ENCODE results near the gene SP110.
A peak's percentile ranks its signal among the peaks of the same experiment; 100 is the strongest.
"Not testable (repeated sequence)": the region's sequence is repeated elsewhere in the genome, so short reads cannot be mapped to it uniquely, and the experiment has no call there.

SP110 gene

GRCh38 chr2:230234845-230235244 is 15.1 kb upstream of the SP110 start:
- no peak for ATAC-seq (ENCODE audit: low read depth)
- no peak for DNase-seq (ENCODE audit: low spot score in 2 of 2)
- Mint-ChIP-seq H3K36me3 (peaks cover 40% of the 10 kb centered on the region), H3K27me3 (no peaks in the 10 kb centered on the region), H3K4me3 (peak overlapping the region; percentile 24), H3K9me3 (peaks cover 4% of the 10 kb centered on the region), H3K4me1 (peaks cover 31% of the 10 kb centered on the region), H3K27ac (peak overlapping the region; percentile 81)

DNA sequence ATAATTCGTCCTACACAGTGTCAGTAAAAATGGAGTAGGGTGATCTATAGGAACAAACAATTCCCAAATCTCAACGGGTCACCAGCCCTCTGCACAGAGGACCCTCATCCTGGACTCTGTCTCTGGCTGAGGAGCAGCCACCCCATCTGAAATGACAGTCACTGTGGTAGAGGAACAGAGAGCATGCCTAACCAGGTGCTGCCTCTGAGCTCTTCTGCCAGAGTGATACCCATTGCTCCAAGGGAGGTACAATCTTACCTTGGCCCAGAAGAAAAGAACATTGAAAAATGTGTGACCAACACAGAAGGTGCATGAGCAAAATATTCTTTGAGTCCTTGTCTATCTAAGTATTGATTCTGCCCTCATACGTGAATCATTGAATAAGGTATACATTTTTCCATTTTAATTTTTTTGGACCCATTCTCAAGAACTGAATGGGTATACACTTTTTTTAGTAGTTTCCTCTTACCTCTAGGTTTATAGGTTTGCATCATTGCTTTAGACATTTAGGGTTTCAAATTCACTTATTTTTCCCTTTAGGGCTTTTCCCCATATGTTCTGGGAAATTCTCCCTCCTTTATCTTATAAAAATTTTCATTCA is 14.4 kb upstream of the SP110 start:
- peak overlapping the region; percentile 46 for H3K4me3 Mint-ChIP-seq

GRCh38 chr2:230231251-230231650 is 11.5 kb upstream of the SP110 start:
- H3K36me3 Mint-ChIP-seq, result peaks cover 26% of the 10 kb centered on the region
- no peaks in the 10 kb centered on the region for H3K27me3 Mint-ChIP-seq
- ATAC-seq (ENCODE audit: low read depth), result no peak
- H3K4me1 Mint-ChIP-seq, result peaks cover 36% of the 10 kb centered on the region
- peak overlapping the region; percentile 54 for H3K27ac Mint-ChIP-seq
- H3K4me3 Mint-ChIP-seq, result peak overlapping the region; percentile 72
- H3K9me3 Mint-ChIP-seq, result peaks cover 5% of the 10 kb centered on the region
- DNase-seq (ENCODE audit: low spot score in 2 of 2), result no peak

More for the DNA sequence above, 14.4 kb upstream of the SP110 start:
- peak; percentile 89 for ATAC-seq (ENCODE audit: low read depth)
- peaks cover 31% of the 10 kb centered on the region for H3K4me1 Mint-ChIP-seq
- H3K27ac Mint-ChIP-seq, result peak overlapping the region; percentile 75
- no peak for DNase-seq (ENCODE audit: low spot score in 2 of 2)
- no peaks in the 10 kb centered on the region for H3K27me3 Mint-ChIP-seq
- H3K9me3 Mint-ChIP-seq, result peaks cover 5% of the 10 kb centered on the region
- peaks cover 39% of the 10 kb centered on the region for H3K36me3 Mint-ChIP-seq

GRCh38 chr2:230230496-230231200 is 10.9 kb upstream of the SP110 start:
- DNase-seq (ENCODE audit: low spot score in 2 of 2) (no peak), ATAC-seq (ENCODE audit: low read depth) (no peak)
- Mint-ChIP-seq H3K9me3 (peaks cover 5% of the 10 kb centered on the region), H3K36me3 (peaks cover 25% of the 10 kb centered on the region), H3K27ac (peak overlapping the region; percentile 69), H3K4me3 (peak overlapping the region; percentile 76), H3K4me1 (peaks cover 36% of the 10 kb centered on the region), H3K27me3 (no peaks in the 10 kb centered on the region)

DNA sequence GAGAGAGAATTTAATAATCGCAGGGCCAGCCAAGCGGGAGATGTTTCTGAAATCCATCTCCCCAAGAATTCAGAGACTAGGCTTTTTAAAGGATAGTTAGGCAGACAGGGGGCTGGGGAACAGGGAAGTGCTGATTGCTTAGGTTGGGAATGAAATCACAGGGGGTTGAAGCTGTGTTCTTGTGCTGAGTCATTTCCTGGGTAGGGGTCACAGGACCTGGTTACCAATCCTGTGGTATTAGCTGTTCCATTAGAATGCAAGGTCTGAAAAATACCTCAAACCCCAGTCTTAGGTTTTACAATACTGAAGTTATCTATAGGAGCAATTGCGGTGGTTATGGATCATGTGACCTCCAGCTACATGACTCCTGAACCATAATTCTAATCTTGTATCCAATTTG is 10.3 kb upstream of the SP110 start:
- DNase-seq (ENCODE audit: low spot score in 2 of 2) (no peak), ATAC-seq (ENCODE audit: low read depth) (no peak)
- Mint-ChIP-seq H3K27ac (peak overlapping the region; percentile 69), H3K4me3 (peak overlapping the region; percentile 76), H3K4me1 (peaks cover 39% of the 10 kb centered on the region), H3K36me3 (peaks cover 23% of the 10 kb centered on the region), H3K27me3 (no peaks in the 10 kb centered on the region), H3K9me3 (peaks cover 5% of the 10 kb centered on the region)

GRCh38 chr2:230227216-230227615 is 7.4 kb upstream of the SP110 start:
- peaks cover 45% of the 10 kb centered on the region for H3K4me1 Mint-ChIP-seq
- peaks cover 20% of the 10 kb centered on the region for H3K36me3 Mint-ChIP-seq
- H3K9me3 Mint-ChIP-seq, result peaks cover 5% of the 10 kb centered on the region
- ATAC-seq (ENCODE audit: low read depth), result no peak
- no peak for DNase-seq (ENCODE audit: low spot score in 2 of 2)
- H3K27me3 Mint-ChIP-seq, result no peaks in the 10 kb centered on the region
- H3K4me3 Mint-ChIP-seq, result peak overlapping the region; percentile 94
- H3K27ac Mint-ChIP-seq, result peak overlapping the region; percentile 69

DNA sequence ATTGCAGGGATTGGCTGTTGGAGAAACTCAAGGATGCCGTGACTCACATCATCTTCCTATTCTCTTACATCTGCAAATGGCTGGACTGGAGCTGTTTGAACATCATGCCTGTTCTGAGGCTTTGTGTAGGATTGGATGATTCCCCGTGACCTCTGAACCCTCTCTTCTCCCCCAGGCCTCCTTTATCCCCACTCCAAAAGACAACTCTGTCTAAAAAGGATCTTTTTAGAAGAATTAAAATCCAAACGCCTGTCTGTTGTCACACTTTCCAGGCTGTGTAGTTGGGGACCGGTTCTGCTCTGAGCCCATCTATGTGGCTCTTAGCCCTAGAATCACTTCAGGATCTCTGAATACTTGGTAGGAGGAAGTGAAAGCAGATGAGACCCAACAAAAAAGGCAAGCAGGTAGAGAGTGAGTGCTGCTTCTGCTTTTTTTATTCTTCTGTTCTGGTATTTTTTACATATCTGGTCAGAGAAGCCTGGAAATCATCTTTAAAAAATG is 6.3 kb upstream of the SP110 start:
- Mint-ChIP-seq H3K36me3 (peaks cover 15% of the 10 kb centered on the region), H3K9me3 (peaks cover 5% of the 10 kb centered on the region), H3K27ac (peak overlapping the region; percentile 97), H3K4me1 (peaks cover 44% of the 10 kb centered on the region), H3K27me3 (no peaks in the 10 kb centered on the region), H3K4me3 (peak overlapping the region; percentile 93)
- peak in 1 of 2 donors; percentile 62 for DNase-seq (ENCODE audit: low spot score in 2 of 2)
- peak; percentile 80 for ATAC-seq (ENCODE audit: low read depth)

GRCh38 chr2:230225486-230225885 is 5.7 kb upstream of the SP110 start, which contains the start of gene SP140:
Gene SP140, plus strand, starts transcription at chr2:230225736. Its CDS starts 109 bp downstream, at chr2:230225845.
- ATAC-seq (ENCODE audit: low read depth), result peak; percentile 76

DNA sequence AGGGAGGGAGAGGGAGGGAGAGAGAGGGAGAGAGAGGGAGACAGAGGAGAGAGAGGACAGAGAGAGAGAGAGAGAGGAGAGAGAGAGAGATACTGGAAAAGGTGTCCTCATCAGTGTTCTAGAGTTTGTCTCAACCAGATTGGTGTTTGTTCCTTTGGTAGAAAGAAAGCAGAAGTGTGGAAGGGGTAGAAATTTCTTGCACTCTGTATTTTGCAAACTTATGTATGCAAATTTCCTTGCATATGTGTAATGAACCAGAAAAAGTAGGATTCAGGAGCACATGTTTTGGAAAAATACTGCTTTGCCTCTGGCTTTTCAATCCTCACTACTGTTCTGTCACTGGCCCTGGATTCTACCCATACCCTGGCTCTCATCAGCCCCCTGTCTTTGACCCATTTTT is 4.7 kb upstream of the SP110 start:
- Mint-ChIP-seq H3K27ac (peak overlapping the region; percentile 97), H3K4me1 (peaks cover 48% of the 10 kb centered on the region), H3K27me3 (no peaks in the 10 kb centered on the region), H3K9me3 (no peaks in the 10 kb centered on the region), H3K36me3 (peaks cover 5% of the 10 kb centered on the region), H3K4me3 (peak overlapping the region; percentile 93)
- ATAC-seq (ENCODE audit: low read depth) (no peak), DNase-seq (ENCODE audit: low spot score in 2 of 2) (no peak)

More at GRCh38 chr2:230225486-230225885, 5.7 kb upstream of the SP110 start, which contains the start of gene SP140:
- DNase-seq (ENCODE audit: low spot score in 2 of 2), result peak; percentile 58 to 73
- H3K4me1 Mint-ChIP-seq, result peaks cover 41% of the 10 kb centered on the region
- no peaks in the 10 kb centered on the region for H3K27me3 Mint-ChIP-seq
- peaks cover 9% of the 10 kb centered on the region for H3K36me3 Mint-ChIP-seq
- peaks cover 2% of the 10 kb centered on the region for H3K9me3 Mint-ChIP-seq
- H3K4me3 Mint-ChIP-seq, result peak within 1 kb of the TSS; percentile 93
- peak within 1 kb of the TSS; percentile 97 for H3K27ac Mint-ChIP-seq

- H3K27ac Mint-ChIP-seq, result peak overlapping the region; percentile 97
Observed at GRCh38 chr2:230222829-230223228, 3.0 kb upstream of the SP110 start.

DNA sequence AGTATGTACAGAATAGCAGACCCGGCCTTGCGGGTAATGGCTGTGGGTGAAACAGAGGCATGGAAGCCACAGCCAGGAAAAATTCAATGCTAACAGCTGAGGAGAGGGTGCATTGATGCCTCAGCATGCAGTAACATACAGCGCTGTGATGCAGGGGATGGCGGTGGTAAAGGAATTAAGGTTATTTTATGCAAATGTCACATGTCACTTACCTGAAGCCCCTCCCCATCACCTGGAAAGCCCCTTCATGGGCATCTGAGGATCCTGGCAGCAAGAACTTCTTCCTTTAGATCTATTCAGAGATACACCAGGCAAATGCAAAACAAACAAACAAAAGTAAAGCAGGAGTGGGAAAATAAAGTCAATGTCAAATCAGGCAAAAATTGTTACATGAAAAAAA is 1.7 kb upstream of the SP110 start:
- peak overlapping the region; percentile 92 for H3K27ac Mint-ChIP-seq

More at GRCh38 chr2:230222829-230223228, 3.0 kb upstream of the SP110 start:
- not testable (repeated sequence) for ATAC-seq (ENCODE audit: low read depth); DNase-seq (ENCODE audit: low spot score in 2 of 2); H3K36me3 Mint-ChIP-seq; H3K27me3 Mint-ChIP-seq; H3K9me3 Mint-ChIP-seq
- peaks cover 46% of the 10 kb centered on the region for H3K4me1 Mint-ChIP-seq
- peak overlapping the region; percentile 25 for H3K4me3 Mint-ChIP-seq

DNA sequence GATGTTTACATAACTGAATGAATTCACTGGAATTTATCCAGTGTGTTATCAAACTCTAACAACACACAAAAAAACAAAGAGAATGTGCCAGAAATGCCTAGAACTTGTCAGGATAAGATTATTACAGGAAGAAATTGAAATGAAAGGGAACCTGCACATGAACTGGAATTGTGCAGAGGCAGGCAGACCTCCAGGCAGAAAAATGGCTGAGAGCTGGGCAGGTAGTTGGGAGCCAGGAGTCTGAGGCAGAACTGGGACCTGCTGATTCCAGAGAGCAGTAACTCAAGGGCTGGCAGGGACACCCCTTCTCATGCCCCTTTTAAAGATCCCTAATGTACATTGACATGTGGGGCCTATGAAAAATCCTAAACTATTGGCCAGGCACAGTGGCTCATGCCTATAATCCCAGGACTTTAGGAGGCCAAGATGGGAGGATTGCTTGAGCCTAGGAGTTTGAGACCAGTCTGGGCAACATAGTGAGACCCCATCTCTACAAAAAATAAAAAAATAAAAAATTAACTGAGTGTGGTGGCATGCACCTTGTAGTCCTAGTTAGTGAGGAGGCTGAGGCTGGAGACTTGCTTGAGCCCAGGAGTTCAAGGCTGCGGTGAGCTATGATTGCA is 674 bp upstream of the SP110 start:
- no peak for DNase-seq (ENCODE audit: low spot score in 2 of 2)
- H3K27me3 Mint-ChIP-seq, result no peaks in the 10 kb centered on the region
- peaks cover 22% of the 10 kb centered on the region for H3K36me3 Mint-ChIP-seq

More for the DNA sequence above, 1.7 kb upstream of the SP110 start:
- ATAC-seq (ENCODE audit: low read depth) (peak; percentile 5), DNase-seq (ENCODE audit: low spot score in 2 of 2) (no peak)
- Mint-ChIP-seq H3K27me3 (no peaks in the 10 kb centered on the region), H3K4me1 (peaks cover 55% of the 10 kb centered on the region), H3K36me3 (peaks cover 14% of the 10 kb centered on the region), H3K9me3 (no peaks in the 10 kb centered on the region), H3K4me3 (peak overlapping the region; percentile 38)

GRCh38 chr2:230218421-230218820 is 1.4 kb downstream of the SP110 start:
- ATAC-seq (ENCODE audit: low read depth) (peak; percentile 65), DNase-seq (ENCODE audit: low spot score in 2 of 2) (no peak)
- Mint-ChIP-seq H3K9me3 (no peaks in the 10 kb centered on the region), H3K4me3 (peak overlapping the region; percentile 93), H3K4me1 (peaks cover 53% of the 10 kb centered on the region), H3K27ac (peak overlapping the region; percentile 94), H3K27me3 (no peaks in the 10 kb centered on the region), H3K36me3 (peaks cover 36% of the 10 kb centered on the region)

More for the DNA sequence above, 674 bp upstream of the SP110 start:
- H3K27ac Mint-ChIP-seq, result peak overlapping the region; percentile 94
- H3K4me3 Mint-ChIP-seq, result peak overlapping the region; percentile 93
- H3K9me3 Mint-ChIP-seq, result no peaks in the 10 kb centered on the region
- peaks cover 62% of the 10 kb centered on the region for H3K4me1 Mint-ChIP-seq
- no peak for ATAC-seq (ENCODE audit: low read depth)

DNA sequence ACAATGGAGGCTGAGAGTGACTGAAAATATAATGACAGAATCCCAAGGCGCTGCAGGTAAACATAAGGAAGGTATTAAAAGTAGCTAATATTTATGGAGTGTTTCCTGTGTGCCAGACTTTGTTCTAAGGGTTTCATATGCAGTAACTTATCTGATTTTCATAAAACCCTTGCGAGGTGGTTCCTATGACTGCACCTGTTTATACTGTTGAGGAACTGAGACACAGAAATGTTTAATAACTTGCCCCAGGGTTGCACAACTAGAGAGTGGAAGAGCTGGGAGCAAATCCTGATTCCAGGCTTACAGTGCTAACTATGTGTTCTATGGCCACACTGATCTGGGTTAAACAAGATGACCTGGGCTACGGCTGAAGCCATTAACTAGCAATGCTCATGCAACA is 2.4 kb downstream of the SP110 start:
- peaks cover 50% of the 10 kb centered on the region for H3K4me1 Mint-ChIP-seq
- peak overlapping the region; percentile 82 for H3K27ac Mint-ChIP-seq
- no peaks in the 10 kb centered on the region for H3K9me3 Mint-ChIP-seq
- DNase-seq (ENCODE audit: low spot score in 2 of 2), result no peak
- ATAC-seq (ENCODE audit: low read depth), result peak; percentile 45
- H3K36me3 Mint-ChIP-seq, result peaks cover 42% of the 10 kb centered on the region
- H3K27me3 Mint-ChIP-seq, result no peaks in the 10 kb centered on the region
- H3K4me3 Mint-ChIP-seq, result peak overlapping the region; percentile 93

Measured in memory B cell (primary cell).